HS-5 (cell line): ENCODE data around the gene VEZF1.

ENCODE experiments used
- DNase-seq: peaks from one replicate; pipeline ENCODE4 v3.0.0-alpha.2; 2012; ENCODE audit warnings: low read depth

VEZF1 gene

GRCh38 chr17:57949649-57950048, 38.4 kb downstream of the VEZF1 start:
- no peak for DNase-seq

- DNase-seq: peak; percentile 99
These were observed 39.3 kb downstream of the VEZF1 start for GRCh38 chr17:57948555-57949420.

GRCh38 chr17:57948169-57948554, 39.9 kb downstream of the VEZF1 start:
- DNase-seq: no peak

- no peak for DNase-seq
These were observed 40.7 kb downstream of the VEZF1 start for GRCh38 chr17:57947369-57947768.

GRCh38 chr17:57946798-57947358, 41.2 kb downstream of the VEZF1 start:
- DNase-seq: no peak

GRCh38 chr17:57945996-57946797, 41.9 kb downstream of the VEZF1 start:
- DNase-seq: no peak

- DNase-seq: no peak
These were observed 43.1 kb downstream of the VEZF1 start for GRCh38 chr17:57944908-57945307.

- no peak for DNase-seq
These were observed 44.4 kb downstream of the VEZF1 start for GRCh38 chr17:57943645-57944044.

- peak; percentile 60 for DNase-seq
These were observed 44.9 kb downstream of the VEZF1 start for GRCh38 chr17:57943140-57943539.

- no peak for DNase-seq
These were observed 46.4 kb downstream of the VEZF1 start for GRCh38 chr17:57941384-57942370.

GRCh38 chr17:57940653-57941329, 47.3 kb downstream of the VEZF1 start:
- no peak for DNase-seq

- DNase-seq: no peak
These were observed 47.8 kb downstream of the VEZF1 start for GRCh38 chr17:57940231-57940630.

GRCh38 chr17:57939797-57940196, 48.3 kb downstream of the VEZF1 start:
- DNase-seq: no peak

- DNase-seq: no peak
These were observed 50.0 kb downstream of the VEZF1 start for GRCh38 chr17:57938061-57938502.

- DNase-seq: no peak
These were observed 50.6 kb downstream of the VEZF1 start for GRCh38 chr17:57937492-57937891.

GRCh38 chr17:57935833-57936807, 51.9 kb downstream of the VEZF1 start:
- DNase-seq: no peak

- DNase-seq: no peak
These were observed 56.4 kb downstream of the VEZF1 start for GRCh38 chr17:57931488-57932137.

GRCh38 chr17:57930239-57930638, 57.8 kb downstream of the VEZF1 start:
- DNase-seq: no peak

GRCh38 chr17:57929386-57929785, 58.7 kb downstream of the VEZF1 start:
- no peak for DNase-seq
